ENCODE results near the gene SIPA1L2. TPM values are rescaled to one million over a fixed set of nuclear protein-coding genes. Genes with fewer than 3 reads are reported as not detected.

SIPA1L2 gene
- total and polyA plus RNA-seq, 2 experiments from 2014 or later, result 1.1 to 5.9 TPM

DNA sequence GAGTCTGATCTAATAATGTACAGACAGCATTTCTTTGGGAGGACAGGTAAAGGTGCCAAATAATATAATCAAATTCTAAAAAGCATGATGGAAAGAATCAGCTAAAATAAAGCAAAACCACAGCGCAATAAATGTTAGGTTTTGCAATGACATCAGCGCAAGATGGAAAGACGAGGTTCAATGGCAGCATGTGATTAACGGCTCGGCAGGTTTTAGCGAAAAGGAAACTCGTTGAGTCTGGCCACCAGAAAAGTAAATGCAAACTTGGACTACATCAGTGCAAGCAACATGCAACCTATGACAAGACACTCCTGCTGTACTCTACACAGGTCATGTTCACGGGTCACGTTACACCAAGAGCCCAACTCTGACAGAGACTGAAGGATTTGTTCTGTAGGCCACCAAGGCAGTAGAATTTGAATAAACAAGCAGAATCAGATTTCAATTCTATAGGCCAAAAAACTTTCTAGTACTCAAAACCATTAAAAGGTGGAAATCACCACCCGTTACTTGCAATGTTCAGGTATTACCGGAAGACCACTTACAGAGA lies 4.5 kb downstream of the SIPA1L2 start:
- H3K4me1 ChIP-seq (ENCODE audit: insufficient read depth), result peaks cover 20% of the 10 kb centered on the region
- H3K27ac ChIP-seq, result no peak overlapping the region
- peaks cover 21% of the 10 kb centered on the region; the same call in 1 of the 2 replicates for H3F3A ChIP-seq (ENCODE audit: insufficient read depth)
- no peak overlapping the region for H3K9ac ChIP-seq
- H3K4me3 ChIP-seq, result no peak overlapping the region
- 97 to 98% methylated on average over 11 of the region's 11 CpGs for WGBS, 2 experiments (ENCODE audit: low coverage in 1 of 2, low lambda C conversion rate in 2 of 2, missing lambda C conversion rate in 2 of 2)
- no peaks in the 10 kb centered on the region for H3K27me3 ChIP-seq (replicated peaks; ENCODE audit: insufficient read depth)
- no peak for DNase-seq
- no peak overlapping the region for H2AFZ ChIP-seq
- in situ Hi-C loops (cut with MboI), result loop anchor here (5.0 kb wide), 1 partner anchor 753 kb away; no protein-coding TSS in a partner anchor
- no peak overlapping the region for H3K4me2 ChIP-seq (ENCODE audit: unreplicated experiment)
- H3K9me2 ChIP-seq (ENCODE audit: insufficient read depth), result no peaks in the 10 kb centered on the region
- H3K79me2 ChIP-seq (ENCODE audit: insufficient read depth), result no peaks in the 10 kb centered on the region
- no peaks in the 10 kb centered on the region for H3K36me3 ChIP-seq (ENCODE audit: low read depth)
- no peak for TF ChIP-seq EZH2phosphoT487 (IDR thresholded peaks at IDR 0.05; ENCODE audit: insufficient read depth, low read depth)
- no peak for TF ChIP-seq EZH2 (IDR thresholded peaks at IDR 0.05; ENCODE audit: insufficient read depth, poor library complexity, severe bottlenecking)
- no peaks in the 10 kb centered on the region for H4K20me1 ChIP-seq (ENCODE audit: insufficient read depth)
- H3K9me3 ChIP-seq (ENCODE audit: low read depth), result no peaks in the 10 kb centered on the region

- H3K79me2 ChIP-seq (ENCODE audit: insufficient read depth), result no peaks in the 10 kb centered on the region
- WGBS, 2 experiments (ENCODE audit: low coverage in 1 of 2, low lambda C conversion rate in 2 of 2, missing lambda C conversion rate in 2 of 2), result 39 to 44% methylated on average over 7 of the region's 7 CpGs
- in situ Hi-C loops (cut with MboI), result loop anchor here (5.0 kb wide), 1 partner anchor 752 kb away; no protein-coding TSS in a partner anchor
Measured at GRCh38 chr1:232624546-232625281, 5.2 kb downstream of the SIPA1L2 start.

GRCh38 chr1:232622981-232623380 lies 7.0 kb downstream of the SIPA1L2 start:
- Histone ChIP-seq H3K27me3 (replicated peaks; ENCODE audit: insufficient read depth) (no peaks in the 10 kb centered on the region), H3K4me2 (ENCODE audit: unreplicated experiment) (no peak overlapping the region), H3K9ac (no peak overlapping the region), H3K9me3 (ENCODE audit: low read depth) (no peaks in the 10 kb centered on the region), H3K79me2 (ENCODE audit: insufficient read depth) (no peaks in the 10 kb centered on the region), H3K4me3 (no peak overlapping the region), H3K27ac (no peak overlapping the region), H3K9me2 (ENCODE audit: insufficient read depth) (no peaks in the 10 kb centered on the region), H2AFZ (no peak overlapping the region), H3F3A (ENCODE audit: insufficient read depth) (peaks cover 8% of the 10 kb centered on the region; the same call in 1 of the 2 replicates), H3K36me3 (ENCODE audit: low read depth) (no peaks in the 10 kb centered on the region), H3K4me1 (ENCODE audit: insufficient read depth) (peaks cover 17% of the 10 kb centered on the region), H4K20me1 (ENCODE audit: insufficient read depth) (no peaks in the 10 kb centered on the region)
- in situ Hi-C loops (cut with MboI), result no loop called here
- no peak for TF ChIP-seq EZH2phosphoT487 (IDR thresholded peaks at IDR 0.05; ENCODE audit: insufficient read depth, low read depth)
- TF ChIP-seq EZH2 (IDR thresholded peaks at IDR 0.05; ENCODE audit: insufficient read depth, poor library complexity, severe bottlenecking), result no peak
- DNase-seq, result no peak
- 83 to 84% methylated on average over 8 of the region's 8 CpGs for WGBS, 2 experiments (ENCODE audit: low coverage in 1 of 2, low lambda C conversion rate in 2 of 2, missing lambda C conversion rate in 2 of 2)

More at GRCh38 chr1:232624546-232625281, 5.2 kb downstream of the SIPA1L2 start:
- peak overlapping the region; percentile 15 for H3K4me2 ChIP-seq (ENCODE audit: unreplicated experiment)
- H3K9me3 ChIP-seq (ENCODE audit: low read depth), result no peaks in the 10 kb centered on the region
- no peak overlapping the region for H3K4me3 ChIP-seq
- no peaks in the 10 kb centered on the region for H3K27me3 ChIP-seq (replicated peaks; ENCODE audit: insufficient read depth)
- no peak overlapping the region for H3K9ac ChIP-seq
- H3K36me3 ChIP-seq (ENCODE audit: low read depth), result no peaks in the 10 kb centered on the region
- H3K9me2 ChIP-seq (ENCODE audit: insufficient read depth), result no peaks in the 10 kb centered on the region
- no peak overlapping the region for H3K27ac ChIP-seq
- no peak overlapping the region for H2AFZ ChIP-seq
- TF ChIP-seq EZH2 (IDR thresholded peaks at IDR 0.05; ENCODE audit: insufficient read depth, poor library complexity, severe bottlenecking) (no peak), EZH2phosphoT487 (IDR thresholded peaks at IDR 0.05; ENCODE audit: insufficient read depth, low read depth) (no peak)
- H3K4me1 ChIP-seq (ENCODE audit: insufficient read depth), result peaks cover 23% of the 10 kb centered on the region
- H3F3A ChIP-seq (ENCODE audit: insufficient read depth), result peaks cover 21% of the 10 kb centered on the region; the same call in 1 of the 2 replicates
- peak; percentile 53 for DNase-seq
- H4K20me1 ChIP-seq (ENCODE audit: insufficient read depth), result no peaks in the 10 kb centered on the region

GRCh38 chr1:232622378-232622777 lies 7.6 kb downstream of the SIPA1L2 start:
- no peaks in the 10 kb centered on the region for H3K27me3 ChIP-seq (replicated peaks; ENCODE audit: insufficient read depth)
- TF ChIP-seq EZH2 (IDR thresholded peaks at IDR 0.05; ENCODE audit: insufficient read depth, poor library complexity, severe bottlenecking) (no peak), EZH2phosphoT487 (IDR thresholded peaks at IDR 0.05; ENCODE audit: insufficient read depth, low read depth) (no peak)
- peaks cover 12% of the 10 kb centered on the region; the same call in 1 of the 2 replicates for H3K4me1 ChIP-seq (ENCODE audit: insufficient read depth)
- in situ Hi-C loops (cut with MboI), result no loop called here
- no peak overlapping the region for H3K4me3 ChIP-seq
- H2AFZ ChIP-seq, result no peak overlapping the region
- no peaks in the 10 kb centered on the region for H3K9me3 ChIP-seq (ENCODE audit: low read depth)
- 0 out of 2 replicates have a peak, but pooled peaks cover 2% of the 10 kb centered on the region for H3F3A ChIP-seq (ENCODE audit: insufficient read depth)
- no peak for DNase-seq
- H4K20me1 ChIP-seq (ENCODE audit: insufficient read depth), result no peaks in the 10 kb centered on the region
- no peaks in the 10 kb centered on the region for H3K9me2 ChIP-seq (ENCODE audit: insufficient read depth)
- 24 to 29% methylated on average over 2 of the region's 2 CpGs for WGBS, 2 experiments (ENCODE audit: low coverage in 1 of 2, low lambda C conversion rate in 2 of 2, missing lambda C conversion rate in 2 of 2)
- H3K27ac ChIP-seq, result no peak overlapping the region
- H3K4me2 ChIP-seq (ENCODE audit: unreplicated experiment), result no peak overlapping the region
- no peaks in the 10 kb centered on the region for H3K36me3 ChIP-seq (ENCODE audit: low read depth)
- no peak overlapping the region for H3K9ac ChIP-seq
- H3K79me2 ChIP-seq (ENCODE audit: insufficient read depth), result no peaks in the 10 kb centered on the region

Measured in GM23248 (cell line).